ENCODE data around the gene NRBP1.
A peak's percentile ranks its signal among the peaks of the same experiment; 100 is the strongest.
"Not testable (repeated sequence)": the region's sequence is repeated elsewhere in the genome, so short reads cannot be mapped to it uniquely, and the experiment has no call there.

NRBP1 gene

DNA sequence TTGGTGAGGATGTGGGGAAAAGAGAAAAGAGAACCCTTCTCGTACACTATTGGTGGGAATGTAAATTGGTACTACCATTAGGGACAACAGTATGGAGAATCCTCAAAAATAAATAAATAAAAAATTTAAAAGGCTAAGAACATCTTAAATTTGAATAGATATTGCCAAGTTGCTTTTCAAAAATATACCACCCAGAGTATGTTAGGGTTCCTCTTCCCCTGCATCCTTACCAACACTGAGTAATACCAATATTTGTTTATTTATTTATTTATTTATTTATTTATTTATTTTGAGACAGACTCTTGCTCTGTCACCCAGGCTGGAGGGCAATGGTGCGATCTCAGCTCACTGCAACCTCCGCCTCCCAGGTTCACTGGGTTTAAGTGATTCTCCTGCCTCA lies 5.5 kb upstream of the NRBP1 start:
- DNase-seq: no peak

- DNase-seq: not testable (repeated sequence)
These were observed 3.4 kb upstream of the NRBP1 start for GRCh38 chr2:27425039-27425438.

GRCh38 chr2:27427863-27428212 lies 593 bp upstream of the NRBP1 start:
- no peak for DNase-seq

DNA sequence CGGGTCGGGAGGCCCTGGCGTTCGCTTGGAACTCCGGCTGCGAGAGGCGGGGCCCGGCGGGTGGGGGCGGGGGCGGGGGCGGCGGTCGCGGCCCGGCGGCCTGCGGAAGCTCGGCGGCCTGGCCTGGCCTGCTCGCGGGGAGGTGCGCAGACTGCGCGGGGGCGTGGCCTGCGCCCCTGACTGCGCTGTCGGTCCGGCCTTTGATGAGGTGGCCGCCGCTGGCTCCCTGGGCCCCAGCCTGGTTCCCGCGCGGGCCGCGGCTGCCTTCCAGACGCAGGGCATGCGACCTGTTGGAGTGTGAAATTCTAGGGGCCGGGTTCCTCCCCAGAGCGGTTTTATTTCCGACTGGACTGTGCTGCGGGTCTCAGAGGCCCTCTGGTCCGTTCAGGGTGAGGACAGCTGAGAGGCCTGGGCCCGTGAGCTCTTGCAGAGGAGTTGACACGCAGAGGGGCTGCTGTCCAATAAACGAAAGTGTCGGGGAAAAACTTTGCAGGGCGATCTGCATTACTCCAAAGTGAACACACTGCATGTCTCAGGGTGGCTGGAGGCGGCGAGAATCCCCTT lies 629 bp downstream of the NRBP1 start:
- no peak for DNase-seq

DNA sequence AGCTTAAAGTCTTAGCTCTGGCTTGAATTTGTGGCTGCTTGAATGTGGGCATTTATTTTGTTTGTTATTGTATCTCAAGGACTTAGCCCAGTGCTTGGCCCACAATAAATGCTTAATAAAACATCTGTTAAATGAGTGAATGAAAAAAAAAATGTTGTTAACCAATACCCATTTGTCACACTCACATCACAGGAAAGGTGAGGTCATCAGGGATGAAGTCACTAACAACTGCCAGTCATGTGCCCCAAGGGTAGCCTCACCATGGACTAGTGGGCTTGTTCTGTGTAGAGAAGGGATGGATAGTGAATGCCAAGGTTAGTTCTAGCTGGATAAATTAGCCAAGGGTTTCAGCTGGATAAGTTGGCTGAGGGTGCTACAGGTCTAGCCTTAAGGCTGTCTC lies 3.0 kb downstream of the NRBP1 start:
- DNase-seq: no peak

DNA sequence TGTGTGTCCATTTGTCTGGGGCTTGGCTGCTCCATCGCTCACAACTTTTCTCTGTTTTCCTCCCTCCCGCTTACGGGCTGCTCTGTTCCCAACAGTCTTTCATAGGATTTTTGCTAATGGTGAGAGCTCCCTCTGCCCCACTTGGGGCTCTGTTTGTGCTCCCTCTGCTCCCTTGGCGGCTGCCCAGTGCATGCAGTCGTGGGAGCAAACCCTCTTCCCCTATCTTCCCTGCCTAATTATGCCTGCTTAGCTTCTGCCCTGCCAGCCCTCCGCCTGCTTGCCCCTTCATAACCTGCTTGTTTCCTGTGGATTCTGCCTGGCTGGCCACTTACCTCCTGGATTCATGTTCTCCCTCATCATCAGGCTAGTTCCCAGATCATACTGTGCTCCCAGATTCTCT lies 7.2 kb downstream of the NRBP1 start:
- no peak for DNase-seq

DNA sequence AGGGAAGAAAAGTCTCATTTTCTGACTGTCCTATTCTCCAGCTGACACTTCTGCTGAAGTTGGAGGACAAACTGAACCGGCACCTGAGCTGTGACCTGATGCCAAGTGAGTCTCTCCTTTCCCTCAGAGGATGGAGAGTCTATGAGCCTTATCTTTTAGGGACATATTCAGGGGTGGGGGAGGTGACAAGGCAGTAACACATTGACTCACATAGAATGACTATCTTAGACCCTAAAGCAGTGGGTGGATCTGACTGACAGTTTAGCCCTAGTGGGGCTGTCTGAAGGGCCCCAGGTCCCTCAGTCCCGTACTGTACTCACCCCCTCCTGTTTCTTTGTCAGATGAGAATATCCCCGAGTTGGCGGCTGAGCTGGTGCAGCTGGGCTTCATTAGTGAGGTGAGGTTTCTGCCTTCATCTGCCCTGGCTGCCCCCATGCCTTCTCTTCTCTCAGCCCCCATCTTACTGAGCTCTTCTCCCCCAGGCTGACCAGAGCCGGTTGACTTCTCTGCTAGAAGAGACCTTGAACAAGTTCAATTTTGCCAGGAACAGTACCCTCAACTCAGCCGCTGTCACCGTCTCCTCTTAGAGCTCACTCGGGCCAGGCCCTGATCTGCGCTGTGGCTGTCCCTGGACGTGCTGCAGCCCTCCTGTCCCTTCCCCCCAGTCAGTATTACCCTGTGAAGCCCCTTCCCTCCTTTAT lies 12.9 kb downstream of the NRBP1 start:
- DNase-seq: no peak

GRCh38 chr2:27441958-27442919 lies 13.8 kb downstream of the NRBP1 start, which contains the start of gene KRTCAP3:
Gene KRTCAP3, plus strand, starts transcription at chr2:27442381. Its CDS starts 32 bp downstream, at chr2:27442413.
- no peak for DNase-seq

- no peak for DNase-seq
These were observed 14.5 kb downstream of the NRBP1 start for GRCh38 chr2:27442920-27443282.

DNA sequence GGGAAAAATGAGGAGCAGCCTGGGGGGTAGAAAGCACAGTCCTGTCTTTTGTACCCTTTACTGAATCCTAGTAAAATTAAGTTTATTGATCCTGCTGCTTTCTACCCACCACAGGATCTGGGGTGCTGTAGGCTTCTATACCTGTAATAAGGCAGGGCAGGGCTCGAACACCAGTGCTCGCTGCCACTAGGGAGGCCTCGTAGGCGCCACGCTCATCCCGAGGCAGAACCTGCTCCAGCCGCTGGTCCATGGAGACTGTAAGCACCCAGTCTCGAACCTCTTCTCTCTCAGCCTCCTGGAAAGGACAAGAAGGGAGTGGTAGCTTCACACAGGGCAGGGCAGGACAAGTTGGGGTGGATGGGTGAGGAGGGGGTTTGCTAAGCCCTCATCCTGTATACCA lies 16.7 kb downstream of the NRBP1 start:
- DNase-seq: no peak

DNA sequence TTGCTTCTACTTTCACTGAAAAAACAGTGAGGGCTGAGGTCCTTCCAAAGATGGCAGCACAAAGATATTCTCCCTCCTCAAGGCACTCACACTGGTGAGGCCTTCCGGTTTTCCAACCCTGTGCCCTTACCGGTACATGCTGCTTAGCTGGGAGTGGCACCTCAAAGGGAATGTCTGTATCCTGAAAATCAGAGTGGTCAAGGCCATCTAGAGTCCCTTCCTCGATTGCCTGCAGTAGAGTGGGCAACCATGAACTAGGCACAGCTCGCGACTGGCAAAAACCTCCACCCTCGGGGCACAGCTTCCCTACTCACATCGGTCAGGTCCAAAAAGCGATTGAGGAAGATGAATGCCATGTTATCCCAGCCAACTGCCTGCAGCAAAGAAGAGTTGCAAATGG lies 17.2 kb downstream of the NRBP1 start:
- DNase-seq: no peak

- no peak for DNase-seq
These were observed 17.6 kb downstream of the NRBP1 start for GRCh38 chr2:27446057-27446456.

DNA sequence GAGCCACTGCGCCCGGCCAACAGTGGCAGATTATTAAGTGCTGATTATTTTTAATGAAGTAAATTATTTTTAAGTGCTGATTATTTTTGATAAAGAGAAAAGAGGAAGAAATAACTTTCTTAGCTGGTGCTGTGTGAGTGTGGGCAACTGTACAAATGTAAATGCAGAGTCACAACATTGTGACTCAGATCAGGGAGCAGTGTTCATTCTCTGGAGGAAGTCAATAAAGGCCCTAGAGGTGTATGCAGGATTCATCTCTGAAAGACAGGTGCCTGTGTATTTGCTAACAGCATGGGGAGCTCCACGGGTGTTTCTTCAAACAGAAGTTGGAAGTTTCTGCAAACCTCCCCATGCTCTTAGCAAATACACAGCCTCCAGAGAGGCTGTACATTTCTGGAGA lies 19.9 kb downstream of the NRBP1 start:
- no peak for DNase-seq

DNA sequence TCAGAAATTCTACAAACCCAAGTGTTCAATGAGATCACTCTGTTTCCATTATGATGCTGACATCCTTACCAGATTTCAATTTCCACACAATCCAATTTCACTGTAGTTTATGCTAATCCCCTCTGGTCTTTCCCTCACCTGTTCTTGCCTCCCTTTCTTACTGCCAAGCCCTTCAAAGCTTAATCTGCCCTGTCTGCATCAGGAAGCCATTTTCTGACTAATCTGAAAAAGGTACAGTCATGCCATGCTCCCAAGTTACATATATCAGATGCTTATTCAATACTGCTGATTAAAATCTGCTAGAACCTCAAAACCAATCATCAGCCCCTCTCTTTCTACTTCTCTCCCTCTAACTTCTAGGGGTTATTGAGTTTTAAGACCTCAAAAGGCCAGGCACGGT lies 22.7 kb downstream of the NRBP1 start:
- DNase-seq: no peak

DNA sequence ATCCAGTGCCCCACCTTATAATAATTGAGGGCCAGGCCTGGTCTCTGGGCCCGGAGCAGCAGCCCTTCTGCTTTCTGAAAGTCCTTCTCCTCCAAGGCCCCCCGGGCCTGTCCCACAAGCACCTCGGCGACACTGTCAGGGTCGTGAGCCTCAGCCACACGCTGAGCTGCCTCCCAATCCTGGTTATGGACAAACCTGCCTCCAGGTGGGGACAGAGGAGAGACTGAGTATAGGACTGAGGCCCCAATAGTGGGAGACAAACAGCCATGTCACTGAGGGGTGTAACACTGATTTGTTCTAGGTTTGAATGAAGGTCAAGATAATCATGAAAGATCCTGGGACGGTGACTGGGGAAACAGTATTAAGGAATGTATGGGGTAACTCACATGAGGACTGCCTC lies 25.5 kb downstream of the NRBP1 start:
- no peak for DNase-seq

DNA sequence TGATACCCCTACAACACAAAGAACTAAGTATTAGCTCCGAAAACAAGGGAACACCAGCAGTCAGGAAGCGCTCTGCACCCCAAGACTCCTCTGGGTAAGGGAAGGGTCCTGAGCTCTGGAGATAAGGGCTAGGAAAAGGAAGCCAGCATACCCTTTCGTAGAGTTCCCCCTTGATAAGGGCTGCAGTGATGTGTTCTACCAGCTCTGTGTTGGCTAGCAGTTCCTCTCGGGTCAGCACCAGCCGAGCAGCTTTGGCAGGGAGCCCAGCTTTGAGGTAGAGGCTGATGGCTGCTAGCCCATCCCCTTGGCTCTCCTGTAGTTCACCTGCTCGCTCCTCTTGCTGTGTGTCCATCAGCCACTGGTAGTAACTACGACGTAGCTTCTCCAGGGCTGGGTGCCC lies 32.7 kb downstream of the NRBP1 start:
- DNase-seq: no peak

DNA sequence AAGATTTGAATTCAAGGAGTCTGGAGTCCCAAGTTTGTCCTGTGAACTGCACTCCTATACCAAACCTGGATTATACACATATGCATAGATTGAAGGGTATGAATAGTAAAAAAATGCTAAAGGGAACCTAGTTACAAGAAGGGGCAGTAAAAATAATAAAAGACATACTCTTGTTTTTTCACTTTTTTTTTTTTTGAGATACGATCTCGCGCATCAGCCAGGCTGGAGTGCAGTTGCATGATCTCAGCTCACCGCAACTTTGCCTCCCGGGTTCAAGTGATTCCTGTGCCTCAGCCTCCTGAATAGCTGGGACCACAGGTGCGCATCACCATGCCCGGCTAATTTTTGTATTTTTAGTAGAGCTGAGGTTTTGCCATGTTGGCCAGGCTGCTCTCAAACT lies 36.0 kb downstream of the NRBP1 start:
- DNase-seq: no peak

DNA sequence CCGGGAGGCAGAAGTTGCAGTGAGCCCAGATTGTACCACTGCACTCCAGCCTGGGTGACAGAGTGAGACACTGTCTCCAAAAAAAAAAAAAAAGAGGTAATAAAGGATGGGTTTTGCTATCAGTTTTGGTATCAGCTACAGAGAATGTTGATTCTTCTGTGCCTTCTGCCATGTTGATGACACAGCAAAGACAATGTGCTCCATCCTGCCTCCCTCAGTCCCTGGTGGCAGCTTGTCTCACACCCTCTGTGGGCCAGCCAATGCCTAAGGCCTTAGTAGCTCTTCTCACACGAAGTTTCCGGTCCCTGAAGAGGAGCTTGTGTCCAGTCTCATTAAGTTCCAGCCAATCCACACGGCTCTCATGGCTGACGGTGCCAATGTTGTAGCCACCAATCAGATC lies 43.5 kb downstream of the NRBP1 start:
- no peak for DNase-seq

DNA sequence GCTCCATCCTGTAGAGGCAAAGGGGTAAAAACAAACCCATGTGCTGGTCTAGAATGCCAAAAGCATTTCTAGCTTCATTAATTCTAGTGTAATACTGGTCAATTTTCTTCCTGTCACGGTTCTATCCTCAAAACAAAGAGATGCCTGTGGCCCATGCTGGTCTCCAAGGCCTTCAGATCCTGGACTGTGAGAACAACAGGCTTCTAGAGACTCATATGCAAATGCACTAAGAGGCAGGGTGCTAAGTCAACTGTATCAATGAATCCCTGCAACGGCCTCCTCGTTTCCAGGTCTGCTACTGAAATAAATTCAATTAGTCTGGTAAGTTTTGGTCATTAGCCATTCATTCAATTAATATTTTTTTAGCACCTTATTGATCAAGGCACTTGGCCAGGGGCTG lies 57.1 kb downstream of the NRBP1 start:
- no peak for DNase-seq

DNA sequence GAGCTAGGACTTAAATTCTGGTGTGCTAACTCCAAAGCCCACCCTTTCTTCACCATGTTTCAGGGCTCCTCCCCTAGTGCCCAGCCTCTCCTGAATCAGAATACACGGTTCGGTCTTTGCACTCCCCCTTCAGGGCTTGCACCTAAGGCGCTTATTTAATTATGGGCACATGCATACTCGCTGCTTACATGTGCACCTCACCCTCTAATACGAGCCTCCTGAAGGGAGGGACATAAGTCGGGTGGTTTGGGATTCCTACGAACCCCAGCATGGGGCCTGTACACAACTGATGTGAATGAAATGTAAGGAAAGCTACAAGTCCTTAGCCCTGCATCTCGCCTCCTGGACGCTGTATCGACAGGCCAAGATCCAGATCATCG lies 60.7 kb downstream of the NRBP1 start:
- no peak for DNase-seq

DNA sequence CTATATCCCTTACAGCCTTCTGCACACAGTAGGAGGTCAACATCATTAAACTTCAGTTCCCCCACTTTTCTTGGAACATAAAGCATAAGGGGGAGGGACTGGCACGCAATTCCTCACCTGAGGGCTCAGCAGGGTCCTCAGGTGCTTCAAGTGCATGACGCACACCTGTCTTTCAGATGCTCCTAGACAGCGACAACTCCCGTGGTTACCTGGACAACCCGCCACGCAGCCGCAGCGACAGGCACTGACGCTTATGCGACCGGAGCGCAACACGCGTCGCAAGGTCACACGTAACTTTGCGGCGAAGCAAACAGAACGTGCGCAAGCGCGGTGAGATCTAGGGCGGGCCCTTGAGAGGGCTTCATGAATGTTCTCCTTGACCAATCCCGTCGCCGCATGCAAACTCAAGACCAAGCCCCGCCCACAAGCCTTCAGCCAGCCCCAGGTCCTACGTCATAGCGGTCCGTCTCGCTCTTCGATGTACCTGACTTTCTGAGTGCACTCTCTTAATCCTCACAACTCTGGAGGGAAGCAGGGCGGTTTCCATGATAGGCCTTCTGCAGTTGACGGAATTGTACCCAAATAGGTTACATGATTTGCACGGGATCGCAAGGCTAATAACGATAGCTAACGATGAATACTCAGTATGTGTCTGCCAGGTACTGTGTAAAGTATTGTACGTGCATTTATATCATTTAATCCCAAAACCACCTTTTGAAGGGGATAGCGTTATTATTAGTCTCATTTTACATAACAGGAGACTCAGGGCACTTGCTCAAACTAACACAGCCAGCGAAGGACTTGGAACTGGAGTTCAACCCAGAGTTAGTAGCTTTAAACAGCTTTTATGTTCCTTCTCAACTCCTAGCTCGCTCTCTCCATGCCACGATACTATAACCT lies 61.3 kb downstream of the NRBP1 start, which contains the start of gene IFT172:
IFT172 (minus strand) TSS at position 246 of the 900 bp plus-strand sequence; CDS start at position 156, 90 bp downstream.
- peak; percentile 97 for DNase-seq

All from NCI-H1092 (cell line).